T-helper 1 cell treated with Interleukin-12 subunit alpha and Interleukin-12 subunit beta and Interleukin-4 antibody, amounts not matched to agents 30 μg/mL and 1 μg/mL, for 36 hours (primary cell): ENCODE results near the gene SCG2.

Experiments used
- H3K27ac Mint-ChIP-seq: one replicate; pipeline ENCODE4 v1.8.0; 2021; ENCODE audit warnings: mild to moderate bottlenecking, mixed read lengths
- H3K27me3 Mint-ChIP-seq: one replicate; pipeline ENCODE4 v1.8.0; 2021; ENCODE audit warnings: low read depth, mixed read lengths
- H3K36me3 Mint-ChIP-seq: one replicate; pipeline ENCODE4 v1.8.0; 2021; ENCODE audit warnings: low read depth, mixed read lengths
- H3K4me1 Mint-ChIP-seq: one replicate; pipeline ENCODE4 v1.8.0; 2021; ENCODE audit warnings: low read depth, mixed read lengths
- H3K4me3 Mint-ChIP-seq: one replicate; pipeline ENCODE4 v1.8.0; 2021; ENCODE audit warnings: mild to moderate bottlenecking, moderate library complexity, mixed read lengths
- H3K9me3 Mint-ChIP-seq: one replicate; pipeline ENCODE4 v1.8.0; 2021; ENCODE audit warnings: mixed read lengths

SCG2 gene

GRCh38 chr2:223621901-223622300 lies 19.7 kb upstream of the SCG2 start:
- Mint-ChIP-seq H3K36me3 (no peaks in the 10 kb centered on the region), H3K27me3 (peaks cover 8% of the 10 kb centered on the region), H3K4me3 (no peak overlapping the region), H3K9me3 (no peaks in the 10 kb centered on the region), H3K4me1 (no peaks in the 10 kb centered on the region), H3K27ac (no peak overlapping the region)

GRCh38 chr2:223619486-223620129 lies 17.4 kb upstream of the SCG2 start:
- Mint-ChIP-seq H3K4me1 (no peaks in the 10 kb centered on the region), H3K27me3 (peaks cover 8% of the 10 kb centered on the region), H3K36me3 (no peaks in the 10 kb centered on the region), H3K27ac (no peak overlapping the region), H3K4me3 (no peak overlapping the region), H3K9me3 (no peaks in the 10 kb centered on the region)

GRCh38 chr2:223618172-223619035 lies 16.2 kb upstream of the SCG2 start:
- no peaks in the 10 kb centered on the region for H3K36me3 Mint-ChIP-seq
- H3K4me3 Mint-ChIP-seq: no peak overlapping the region
- H3K9me3 Mint-ChIP-seq: no peaks in the 10 kb centered on the region
- no peaks in the 10 kb centered on the region for H3K4me1 Mint-ChIP-seq
- peaks cover 20% of the 10 kb centered on the region for H3K27me3 Mint-ChIP-seq
- no peak overlapping the region for H3K27ac Mint-ChIP-seq

GRCh38 chr2:223614534-223614933 lies 12.4 kb upstream of the SCG2 start:
- Mint-ChIP-seq H3K4me1 (no peaks in the 10 kb centered on the region), H3K9me3 (no peaks in the 10 kb centered on the region), H3K36me3 (no peaks in the 10 kb centered on the region), H3K27ac (no peak overlapping the region), H3K4me3 (no peak overlapping the region), H3K27me3 (peaks cover 31% of the 10 kb centered on the region)

GRCh38 chr2:223613017-223613950 lies 11.1 kb upstream of the SCG2 start:
- Mint-ChIP-seq H3K4me1 (no peaks in the 10 kb centered on the region), H3K36me3 (no peaks in the 10 kb centered on the region), H3K9me3 (no peaks in the 10 kb centered on the region), H3K4me3 (no peak overlapping the region), H3K27me3 (peaks cover 27% of the 10 kb centered on the region), H3K27ac (no peak overlapping the region)

GRCh38 chr2:223612501-223612900 lies 10.3 kb upstream of the SCG2 start:
- peaks cover 27% of the 10 kb centered on the region for H3K27me3 Mint-ChIP-seq
- no peaks in the 10 kb centered on the region for H3K36me3 Mint-ChIP-seq
- no peak overlapping the region for H3K27ac Mint-ChIP-seq
- H3K4me1 Mint-ChIP-seq: no peaks in the 10 kb centered on the region
- no peaks in the 10 kb centered on the region for H3K9me3 Mint-ChIP-seq
- no peak overlapping the region for H3K4me3 Mint-ChIP-seq

GRCh38 chr2:223611061-223611460 lies 8.9 kb upstream of the SCG2 start:
- no peaks in the 10 kb centered on the region for H3K9me3 Mint-ChIP-seq
- H3K4me1 Mint-ChIP-seq: no peaks in the 10 kb centered on the region
- no peak overlapping the region for H3K4me3 Mint-ChIP-seq
- no peak overlapping the region for H3K27ac Mint-ChIP-seq
- H3K36me3 Mint-ChIP-seq: no peaks in the 10 kb centered on the region
- H3K27me3 Mint-ChIP-seq: peaks cover 27% of the 10 kb centered on the region

GRCh38 chr2:223607476-223607875 lies 5.3 kb upstream of the SCG2 start:
- Mint-ChIP-seq H3K9me3 (no peaks in the 10 kb centered on the region), H3K36me3 (no peaks in the 10 kb centered on the region)

GRCh38 chr2:223606946-223607345 lies 4.8 kb upstream of the SCG2 start:
- Mint-ChIP-seq H3K9me3 (no peaks in the 10 kb centered on the region), H3K4me1 (no peaks in the 10 kb centered on the region), H3K4me3 (no peak overlapping the region), H3K27ac (no peak overlapping the region), H3K27me3 (peaks cover 5% of the 10 kb centered on the region), H3K36me3 (no peaks in the 10 kb centered on the region)

More at GRCh38 chr2:223607476-223607875, 5.3 kb upstream of the SCG2 start:
- H3K4me1 Mint-ChIP-seq: no peaks in the 10 kb centered on the region
- no peak overlapping the region for H3K27ac Mint-ChIP-seq
- peaks cover 6% of the 10 kb centered on the region for H3K27me3 Mint-ChIP-seq
- no peak overlapping the region for H3K4me3 Mint-ChIP-seq

- Mint-ChIP-seq H3K9me3 (no peaks in the 10 kb centered on the region), H3K27me3 (peaks cover 4% of the 10 kb centered on the region), H3K36me3 (no peaks in the 10 kb centered on the region), H3K4me3 (no peak overlapping the region), H3K4me1 (no peaks in the 10 kb centered on the region), H3K27ac (no peak overlapping the region)
Measured at GRCh38 chr2:223604231-223604630, 2.1 kb upstream of the SCG2 start.

GRCh38 chr2:223602972-223603371 lies 811 bp upstream of the SCG2 start:
- no peak overlapping the region for H3K4me3 Mint-ChIP-seq
- H3K36me3 Mint-ChIP-seq: no peaks in the 10 kb centered on the region
- no peaks in the 10 kb centered on the region for H3K9me3 Mint-ChIP-seq
- peaks cover 4% of the 10 kb centered on the region for H3K27me3 Mint-ChIP-seq
- no peak overlapping the region for H3K27ac Mint-ChIP-seq
- H3K4me1 Mint-ChIP-seq: no peaks in the 10 kb centered on the region

GRCh38 chr2:223601018-223601417 lies 1.1 kb downstream of the SCG2 start:
- Mint-ChIP-seq H3K4me3 (no peak overlapping the region), H3K27me3 (peaks cover 4% of the 10 kb centered on the region), H3K36me3 (no peaks in the 10 kb centered on the region), H3K4me1 (no peaks in the 10 kb centered on the region), H3K9me3 (no peaks in the 10 kb centered on the region), H3K27ac (no peak overlapping the region)

GRCh38 chr2:223599640-223600380 lies 2.4 kb downstream of the SCG2 start:
- H3K27ac Mint-ChIP-seq: no peak overlapping the region
- H3K27me3 Mint-ChIP-seq: peaks cover 4% of the 10 kb centered on the region
- no peaks in the 10 kb centered on the region for H3K36me3 Mint-ChIP-seq
- H3K4me1 Mint-ChIP-seq: no peaks in the 10 kb centered on the region
- no peaks in the 10 kb centered on the region for H3K9me3 Mint-ChIP-seq
- no peak overlapping the region for H3K4me3 Mint-ChIP-seq
